ENCODE measurements around the gene CCSER2.
"Not testable (repeated sequence)": the region's sequence is repeated elsewhere in the genome, so short reads cannot be mapped to it uniquely, and the experiment has no call there.

The CCSER2 gene

GRCh38 chr10:84296091-84296981, 32.1 kb upstream of the CCSER2 start:
- no peaks in the 10 kb centered on the region for H3K4me1 Mint-ChIP-seq (ENCODE audit: low read depth in 2 of 2)
- H3K9me3 Mint-ChIP-seq = no peaks in the 10 kb centered on the region
- H3K36me3 Mint-ChIP-seq (ENCODE audit: insufficient read depth) = no peaks in the 10 kb centered on the region
- H3K27ac Mint-ChIP-seq = no peak overlapping the region
- H3K4me3 Mint-ChIP-seq = no peak overlapping the region
- DNase-seq = no peak
- H3K27me3 Mint-ChIP-seq = peaks cover 6 to 21% of the 10 kb centered on the region in 2 donors
- ATAC-seq (replicated peaks) = no peak

DNA sequence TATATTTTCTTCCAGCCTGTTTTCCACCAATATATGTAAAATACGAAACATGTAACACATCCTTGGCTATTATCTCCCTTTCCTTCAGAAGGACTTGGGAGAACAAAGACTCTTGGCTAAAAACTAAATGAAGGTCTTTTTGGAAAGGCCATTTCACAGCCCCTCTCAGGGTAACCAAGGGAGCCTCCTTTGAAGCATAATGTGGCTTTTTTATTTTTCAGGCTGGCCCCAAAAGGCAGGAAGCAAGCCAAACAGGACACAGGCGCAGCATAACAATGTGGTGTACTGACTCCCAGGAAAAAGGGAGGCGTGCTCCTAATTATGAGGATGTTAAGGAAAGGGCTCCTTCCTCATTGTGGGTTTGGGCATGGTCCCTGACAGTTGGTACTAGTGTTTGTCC, 30.3 kb upstream of the CCSER2 start:
- DNase-seq (no peak), ATAC-seq (replicated peaks) (no peak)
- H3K36me3 Mint-ChIP-seq (ENCODE audit: insufficient read depth) = no peaks in the 10 kb centered on the region
- no peak overlapping the region for H3K27ac Mint-ChIP-seq
- H3K4me3 Mint-ChIP-seq = no peak overlapping the region
- no peaks in the 10 kb centered on the region for H3K4me1 Mint-ChIP-seq (ENCODE audit: low read depth in 2 of 2)
- no peaks in the 10 kb centered on the region for H3K9me3 Mint-ChIP-seq
- peaks cover 6 to 29% of the 10 kb centered on the region in 2 donors for H3K27me3 Mint-ChIP-seq

- no peak for DNase-seq
- no peak overlapping the region for H3K4me3 Mint-ChIP-seq
- no peak for ATAC-seq (replicated peaks)
- no peak overlapping the region for H3K27ac Mint-ChIP-seq
- H3K27me3 Mint-ChIP-seq = peaks cover 6 to 29% of the 10 kb centered on the region in 2 donors
- H3K36me3 Mint-ChIP-seq (ENCODE audit: insufficient read depth) = no peaks in the 10 kb centered on the region
- no peaks in the 10 kb centered on the region for H3K9me3 Mint-ChIP-seq
- H3K4me1 Mint-ChIP-seq (ENCODE audit: low read depth in 2 of 2) = no peaks in the 10 kb centered on the region
These were observed 26.2 kb upstream of the CCSER2 start for GRCh38 chr10:84302223-84302622.

- Mint-ChIP-seq H3K4me1 (ENCODE audit: low read depth in 2 of 2) (peaks cover 6 to 10% of the 10 kb centered on the region in 2 donors), H3K36me3 (ENCODE audit: insufficient read depth) (no peaks in the 10 kb centered on the region), H3K4me3 (no peak overlapping the region), H3K27me3 (peaks cover 0 to 7% of the 10 kb centered on the region in 2 donors), H3K9me3 (no peaks in the 10 kb centered on the region), H3K27ac (no peak overlapping the region)
- DNase-seq (no peak), ATAC-seq (replicated peaks) (no peak)
These were observed 21.5 kb upstream of the CCSER2 start for GRCh38 chr10:84306751-84307384.

DNA sequence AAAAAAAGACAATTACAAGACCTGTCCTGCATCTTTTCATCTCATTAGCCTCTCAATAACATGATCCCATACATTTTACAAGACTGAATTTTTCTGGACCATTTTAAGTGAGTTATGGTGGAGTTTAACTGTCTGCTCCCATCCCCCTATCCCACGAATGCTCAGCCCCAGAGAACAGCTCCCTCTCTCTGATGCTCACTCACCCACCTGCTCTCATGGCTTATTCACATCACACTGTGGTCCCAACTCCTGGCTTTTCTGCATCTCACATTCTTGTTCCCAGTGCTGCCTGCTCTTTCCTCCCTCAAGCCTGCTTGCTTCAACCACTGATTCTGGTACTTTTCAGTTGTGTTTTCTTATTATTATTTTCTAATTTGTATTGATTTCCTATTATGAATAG, 20.4 kb upstream of the CCSER2 start:
- H3K4me1 Mint-ChIP-seq (ENCODE audit: low read depth in 2 of 2) = peaks cover 6 to 10% of the 10 kb centered on the region in 2 donors
- DNase-seq (no peak), ATAC-seq (replicated peaks) (no peak)
- H3K27me3 Mint-ChIP-seq = no peaks in the 10 kb centered on the region
- H3K36me3 Mint-ChIP-seq (ENCODE audit: insufficient read depth) = no peaks in the 10 kb centered on the region
- no peak overlapping the region for H3K27ac Mint-ChIP-seq
- H3K4me3 Mint-ChIP-seq = no peak overlapping the region
- no peaks in the 10 kb centered on the region for H3K9me3 Mint-ChIP-seq

DNA sequence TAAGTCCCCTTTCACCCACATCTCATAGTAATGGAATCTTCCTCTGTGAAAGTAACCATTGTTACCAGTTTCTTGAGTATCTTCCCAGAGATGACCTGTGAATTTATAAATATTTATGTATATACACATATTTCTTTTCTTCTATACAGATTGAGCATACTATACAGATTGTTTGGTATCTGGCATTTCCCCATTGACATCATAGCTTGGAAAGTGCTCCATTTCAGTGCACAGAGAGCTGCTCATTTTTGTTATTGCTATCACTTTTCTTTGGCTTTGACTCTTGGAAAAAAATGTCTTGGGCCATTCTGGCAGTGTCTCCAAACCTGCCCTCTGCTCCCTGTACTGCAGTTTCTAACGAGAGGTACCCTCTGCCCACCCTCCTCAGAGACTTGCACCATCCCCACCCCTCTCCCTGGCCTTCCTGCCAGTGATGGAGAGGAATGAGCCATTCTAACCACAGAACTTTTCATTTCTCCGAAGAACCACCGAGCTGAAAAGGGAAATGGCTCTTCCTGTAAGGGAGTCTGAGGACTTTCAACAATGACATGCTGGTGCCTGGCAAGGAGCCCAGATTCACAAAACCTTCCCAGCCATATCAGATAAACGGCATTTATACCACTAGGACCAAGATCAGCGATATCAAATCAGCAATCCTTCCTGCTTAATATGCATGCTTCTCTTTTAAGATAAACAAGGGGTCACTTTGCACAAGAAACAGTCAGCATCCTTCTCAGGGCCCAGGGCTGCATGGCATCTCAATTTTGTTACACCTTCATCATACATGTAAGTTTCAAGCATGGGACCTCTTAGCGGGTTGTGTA, 19.7 kb upstream of the CCSER2 start:
- DNase-seq (no peak), ATAC-seq (replicated peaks) (peak; percentile 52)
- H3K4me1 Mint-ChIP-seq (ENCODE audit: low read depth in 2 of 2) = peaks cover 6 to 10% of the 10 kb centered on the region in 2 donors
- H3K9me3 Mint-ChIP-seq = no peaks in the 10 kb centered on the region
- H3K27me3 Mint-ChIP-seq = peaks cover 0 to under 1% of the 10 kb centered on the region in 2 donors
- H3K36me3 Mint-ChIP-seq (ENCODE audit: insufficient read depth) = no peaks in the 10 kb centered on the region
- H3K4me3 Mint-ChIP-seq = peak overlapping the region; percentile 1 to 65
- no peak overlapping the region for H3K27ac Mint-ChIP-seq

- Mint-ChIP-seq H3K36me3 (ENCODE audit: insufficient read depth) (no peaks in the 10 kb centered on the region), H3K4me3 (no peak overlapping the region), H3K9me3 (no peaks in the 10 kb centered on the region), H3K27ac (no peak overlapping the region), H3K27me3 (peaks cover 0 to 12% of the 10 kb centered on the region in 2 donors), H3K4me1 (ENCODE audit: low read depth in 2 of 2) (peaks cover 6 to 10% of the 10 kb centered on the region in 2 donors)
- DNase-seq = no peak
- no peak for ATAC-seq (replicated peaks)
These were observed 17.9 kb upstream of the CCSER2 start for GRCh38 chr10:84310470-84310869.

DNA sequence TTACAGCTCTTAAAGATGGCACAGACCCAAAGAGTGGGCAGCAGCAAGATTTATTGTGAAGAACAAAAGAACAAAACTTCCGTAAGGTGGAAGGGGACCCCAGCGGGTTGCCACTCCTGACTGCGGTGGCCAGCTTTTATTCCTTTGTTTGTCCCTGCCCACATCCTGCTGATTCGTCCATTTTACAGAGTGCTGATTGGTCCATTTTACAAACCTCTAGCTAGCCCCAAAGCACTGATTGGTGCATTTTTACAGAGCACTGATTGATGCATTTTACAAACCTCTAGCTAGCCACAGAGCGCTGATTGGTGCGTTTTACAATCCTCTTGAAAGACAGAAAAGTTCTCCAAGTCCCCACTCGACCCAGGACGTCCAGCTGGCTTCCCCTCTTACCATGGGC, 16.8 kb upstream of the CCSER2 start:
- Mint-ChIP-seq H3K27ac (no peak overlapping the region), H3K4me3 (no peak overlapping the region), H3K36me3 (ENCODE audit: insufficient read depth) (peaks cover 3% of the 10 kb centered on the region), H3K27me3 (peaks cover 0 to 22% of the 10 kb centered on the region in 2 donors), H3K4me1 (ENCODE audit: low read depth in 2 of 2) (peaks cover 6 to 10% of the 10 kb centered on the region in 2 donors), H3K9me3 (no peaks in the 10 kb centered on the region)
- ATAC-seq (replicated peaks) (no peak), DNase-seq (no peak)

DNA sequence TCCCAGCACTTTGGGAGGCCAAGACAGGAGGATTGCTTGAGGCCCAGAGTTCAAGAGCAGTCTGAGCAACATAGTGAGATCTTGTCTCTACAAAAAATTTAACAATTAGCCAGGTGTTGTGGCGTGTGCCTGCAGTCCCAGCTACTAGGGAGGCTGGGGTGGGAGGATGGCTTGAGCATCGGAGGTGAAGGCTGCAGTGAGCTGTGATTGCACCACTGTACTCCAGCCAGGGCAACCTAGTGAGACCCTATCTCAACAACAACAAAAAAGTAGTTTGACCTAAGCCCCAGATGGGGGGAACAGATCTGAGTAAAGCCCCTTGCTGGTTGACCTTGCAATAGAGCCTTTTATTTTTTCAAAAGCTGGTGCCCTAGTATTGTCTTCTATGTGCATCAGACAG, 15.6 kb upstream of the CCSER2 start:
- ATAC-seq (replicated peaks) (no peak), DNase-seq (no peak)
- Mint-ChIP-seq H3K4me1 (ENCODE audit: low read depth in 2 of 2) (peaks cover 6 to 10% of the 10 kb centered on the region in 2 donors), H3K36me3 (ENCODE audit: insufficient read depth) (peaks cover 3% of the 10 kb centered on the region), H3K27me3 (peaks cover 0 to 23% of the 10 kb centered on the region in 2 donors), H3K4me3 (no peak overlapping the region), H3K27ac (no peak overlapping the region), H3K9me3 (no peaks in the 10 kb centered on the region)

DNA sequence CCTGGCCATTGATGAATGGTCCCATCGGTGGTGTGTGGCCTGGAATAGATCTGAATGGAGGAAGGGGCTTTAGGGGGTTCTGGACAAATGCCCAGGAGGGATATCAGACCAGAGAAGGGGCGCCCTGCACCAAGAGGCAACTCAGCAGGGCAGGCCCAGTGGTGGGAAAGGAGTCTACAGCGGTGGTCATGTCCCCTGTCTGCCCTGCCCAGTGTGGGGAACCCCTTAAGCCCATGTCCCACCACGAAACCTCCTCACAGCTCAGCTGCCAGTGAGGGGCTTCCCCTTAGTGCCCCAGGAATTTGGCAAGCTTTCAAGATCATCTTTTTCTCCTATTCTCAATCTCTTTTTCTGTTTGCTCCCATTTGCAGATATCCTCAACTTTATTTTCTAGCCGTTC, 14.1 kb upstream of the CCSER2 start:
- ATAC-seq (replicated peaks) = no peak

DNA sequence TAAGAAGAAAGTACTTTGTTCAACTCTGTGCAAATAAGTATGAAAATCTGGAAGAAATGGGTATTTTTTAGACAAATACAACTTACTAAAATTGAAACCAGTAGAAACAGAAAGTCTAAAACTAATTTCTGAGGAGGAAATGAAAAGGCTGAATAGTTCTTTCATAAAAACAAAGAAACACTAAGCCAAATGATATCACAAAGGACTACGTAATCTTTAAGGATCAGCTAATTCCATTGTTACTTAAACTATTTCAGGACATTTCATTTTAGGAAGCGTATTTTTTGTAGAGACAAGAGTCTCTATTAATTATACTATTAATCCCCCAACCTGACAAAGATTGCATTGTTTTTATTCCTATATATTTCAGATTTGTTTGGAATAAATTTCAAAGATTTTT, 11.2 kb upstream of the CCSER2 start:
- Mint-ChIP-seq H3K27me3 (peaks cover 0 to 23% of the 10 kb centered on the region in 2 donors), H3K4me3 (no peak overlapping the region), H3K9me3 (no peaks in the 10 kb centered on the region), H3K36me3 (ENCODE audit: insufficient read depth) (peaks cover 3% of the 10 kb centered on the region), H3K27ac (no peak overlapping the region), H3K4me1 (ENCODE audit: low read depth in 2 of 2) (no peaks in the 10 kb centered on the region)
- DNase-seq (no peak), ATAC-seq (replicated peaks) (no peak)

More for the DNA sequence above, 14.1 kb upstream of the CCSER2 start:
- no peaks in the 10 kb centered on the region for H3K9me3 Mint-ChIP-seq
- no peak for DNase-seq
- peaks cover 0 to 23% of the 10 kb centered on the region in 2 donors for H3K27me3 Mint-ChIP-seq
- no peak overlapping the region for H3K4me3 Mint-ChIP-seq
- H3K4me1 Mint-ChIP-seq (ENCODE audit: low read depth in 2 of 2) = peaks cover 0 to 2% of the 10 kb centered on the region in 2 donors
- no peak overlapping the region for H3K27ac Mint-ChIP-seq
- H3K36me3 Mint-ChIP-seq (ENCODE audit: insufficient read depth) = peaks cover 3% of the 10 kb centered on the region

GRCh38 chr10:84321902-84322301, 6.5 kb upstream of the CCSER2 start:
- no peak overlapping the region for H3K27ac Mint-ChIP-seq
- DNase-seq (no peak), ATAC-seq (replicated peaks) (no peak)
- no peaks in the 10 kb centered on the region for H3K4me1 Mint-ChIP-seq (ENCODE audit: low read depth in 2 of 2)
- no peaks in the 10 kb centered on the region for H3K27me3 Mint-ChIP-seq
- H3K36me3 Mint-ChIP-seq (ENCODE audit: insufficient read depth) = no peaks in the 10 kb centered on the region
- no peaks in the 10 kb centered on the region for H3K9me3 Mint-ChIP-seq
- H3K4me3 Mint-ChIP-seq = no peak overlapping the region

- H3K4me1 Mint-ChIP-seq (ENCODE audit: low read depth in 2 of 2); DNase-seq; H3K4me3 Mint-ChIP-seq; ATAC-seq (replicated peaks); H3K9me3 Mint-ChIP-seq; H3K27ac Mint-ChIP-seq; H3K27me3 Mint-ChIP-seq: not testable (repeated sequence)
- H3K36me3 Mint-ChIP-seq (ENCODE audit: insufficient read depth) = peaks cover 14% of the 10 kb centered on the region
These were observed 4.8 kb upstream of the CCSER2 start for GRCh38 chr10:84323566-84323965.
